Cardiac septum (tissue), 1 donor: ENCODE results near the gene ZNF18. TPM values are rescaled to one million over a fixed set of nuclear protein-coding genes. Genes with fewer than 3 reads are reported as not detected.

Source experiments
- DNase-seq: peaks from one replicate; pipeline ENCODE4 v3.0.0-alpha.2; 2020; ENCODE audit warnings: low spot score
- intact Hi-C: fragments of 100-400 bp; cut with DNase I; formaldehyde crosslinking; loops from one replicate; pipeline ENCODE4 v1.14.0; 2022
- long read RNA-seq: library from polyadenylated mRNA; unstranded; transcript quantifications from one replicate; pipeline ENCODE4 v2.0.0, GENCODE V29; 2021
- total RNA-seq: library from RNA; stranded (reverse); fragmentation: NEBNext Ultra II Directional; extraction: Animal tissue kit (Norgen Biotek cat#: 25700); gene quantifications from one replicate; pipeline ENCODE4 v1.2.1, GENCODE V29; 2021
- donor health status: DM: no; HTN: no; CAD: no.

The ZNF18 gene, protein sequence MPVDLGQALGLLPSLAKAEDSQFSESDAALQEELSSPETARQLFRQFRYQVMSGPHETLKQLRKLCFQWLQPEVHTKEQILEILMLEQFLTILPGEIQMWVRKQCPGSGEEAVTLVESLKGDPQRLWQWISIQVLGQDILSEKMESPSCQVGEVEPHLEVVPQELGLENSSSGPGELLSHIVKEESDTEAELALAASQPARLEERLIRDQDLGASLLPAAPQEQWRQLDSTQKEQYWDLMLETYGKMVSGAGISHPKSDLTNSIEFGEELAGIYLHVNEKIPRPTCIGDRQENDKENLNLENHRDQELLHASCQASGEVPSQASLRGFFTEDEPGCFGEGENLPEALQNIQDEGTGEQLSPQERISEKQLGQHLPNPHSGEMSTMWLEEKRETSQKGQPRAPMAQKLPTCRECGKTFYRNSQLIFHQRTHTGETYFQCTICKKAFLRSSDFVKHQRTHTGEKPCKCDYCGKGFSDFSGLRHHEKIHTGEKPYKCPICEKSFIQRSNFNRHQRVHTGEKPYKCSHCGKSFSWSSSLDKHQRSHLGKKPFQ
- 4.3 TPM for total RNA-seq
- long read RNA-seq, partial matches to known transcripts = 3 of 14 reads
- long read RNA-seq, other reads (novel, unspliced or antisense) = 5 of 14 reads

DNA sequence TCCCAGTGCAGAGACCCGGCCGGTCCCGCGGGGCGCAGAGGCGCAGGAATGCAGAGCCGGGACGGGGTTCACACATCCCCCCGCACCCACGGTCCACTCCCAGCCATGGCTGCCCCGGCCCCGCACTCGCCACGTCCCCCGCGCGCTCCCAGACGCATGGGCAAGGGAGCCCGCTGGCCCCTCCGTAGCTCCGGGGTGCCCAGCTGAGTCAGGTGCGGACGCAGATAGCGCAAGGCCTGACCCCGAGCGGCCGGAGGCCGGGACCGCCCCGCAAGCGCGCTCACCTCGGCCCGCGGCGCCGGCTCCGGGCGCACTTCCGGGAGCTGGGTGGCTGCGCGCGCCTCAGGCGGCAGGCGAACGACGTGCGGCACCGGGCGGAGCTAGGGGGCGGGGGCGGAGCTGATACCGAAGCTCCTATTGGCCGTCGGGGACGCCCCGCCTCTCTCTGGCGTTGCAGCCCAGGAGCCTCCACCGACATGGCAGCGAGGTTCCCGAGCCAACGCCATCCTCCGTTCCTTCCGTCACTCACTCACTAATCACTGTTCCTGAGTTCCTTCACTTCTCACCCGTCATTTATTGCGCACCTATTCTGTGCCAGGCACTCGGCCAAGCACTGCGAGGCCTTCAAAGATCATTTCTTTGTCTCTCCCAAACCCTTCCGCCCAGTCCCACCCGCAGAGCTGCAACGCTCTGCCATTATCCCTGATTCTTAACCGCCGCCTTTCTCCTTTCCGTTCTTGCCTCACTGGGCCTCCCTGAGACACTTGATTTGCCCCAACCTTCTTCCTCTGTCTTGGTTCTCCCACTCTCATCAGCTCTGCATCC lies at the start of gene ZNF18:
TSS of gene ZNF18 (minus strand) at position 329 of the 825 bp plus-strand sequence. CDS start 4,646 bp downstream, outside the sequence.
- DNase-seq = peak; percentile 99
- intact Hi-C loops = loop anchor here (2.0 kb wide), 1 partner anchor 23 kb away; the partner anchor contains the start of gene MAP2K4

DNA sequence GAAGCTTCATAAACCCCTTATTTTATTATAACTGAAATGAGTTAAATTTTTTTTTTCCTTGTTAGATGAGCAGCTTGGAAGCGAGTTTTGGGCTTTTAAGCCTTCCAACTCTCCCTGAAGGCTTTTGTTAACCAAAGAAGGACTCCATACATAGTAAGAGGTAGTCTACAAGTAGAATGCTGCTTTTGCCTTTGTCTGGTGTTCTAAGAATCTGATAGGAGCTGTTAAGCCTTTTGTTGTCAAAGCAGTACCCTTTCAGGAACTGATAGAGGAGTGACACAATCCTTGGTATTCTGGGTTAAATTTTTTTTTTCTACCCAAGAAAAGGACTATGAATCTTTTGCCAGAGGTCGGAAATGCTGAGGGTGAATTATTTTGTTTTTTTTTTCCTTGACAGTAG lies 49.5 kb upstream of the ZNF18 start:
- DNase-seq = no peak
- intact Hi-C loops = no loop called here

DNA sequence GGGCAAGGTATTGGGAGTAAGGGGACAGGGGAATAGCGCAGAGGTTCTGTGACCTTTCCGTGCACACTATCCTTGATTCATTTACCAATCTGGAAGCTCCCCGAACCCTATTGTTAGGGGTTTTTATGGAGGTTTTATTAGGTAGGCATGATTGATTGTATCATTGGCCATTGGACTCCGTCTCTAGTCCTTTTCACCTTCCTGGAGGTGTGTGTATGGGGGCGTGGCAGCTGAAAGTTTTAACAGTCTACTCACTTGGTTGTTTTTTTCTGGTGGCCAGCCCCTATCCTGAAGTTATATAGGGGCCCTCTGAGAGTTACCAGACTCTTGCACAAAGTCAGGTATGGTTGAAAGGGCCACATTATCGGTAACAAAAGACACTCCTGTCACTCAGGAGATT lies 46.4 kb upstream of the ZNF18 start:
- DNase-seq = no peak
- intact Hi-C loops = no loop called here

DNA sequence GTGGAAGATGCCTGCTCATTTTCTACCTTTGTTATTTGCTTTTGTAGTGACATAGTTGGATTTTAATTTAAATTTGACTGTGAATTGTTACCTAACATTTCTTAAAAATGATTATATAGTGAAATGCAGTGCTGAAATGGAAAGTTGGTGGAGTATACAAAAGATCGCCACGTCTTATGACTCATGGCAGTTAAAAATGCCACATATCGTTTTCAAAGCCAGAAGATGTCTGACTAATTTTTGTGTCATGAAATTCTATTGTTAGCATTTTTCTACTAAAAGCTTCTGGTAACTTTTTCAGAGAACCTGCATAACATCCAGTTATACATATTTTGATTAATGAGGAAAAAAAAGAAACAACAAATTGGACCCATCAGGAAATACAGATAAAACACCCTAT lies 44.0 kb upstream of the ZNF18 start:
- intact Hi-C loops = no loop called here
- DNase-seq = no peak

DNA sequence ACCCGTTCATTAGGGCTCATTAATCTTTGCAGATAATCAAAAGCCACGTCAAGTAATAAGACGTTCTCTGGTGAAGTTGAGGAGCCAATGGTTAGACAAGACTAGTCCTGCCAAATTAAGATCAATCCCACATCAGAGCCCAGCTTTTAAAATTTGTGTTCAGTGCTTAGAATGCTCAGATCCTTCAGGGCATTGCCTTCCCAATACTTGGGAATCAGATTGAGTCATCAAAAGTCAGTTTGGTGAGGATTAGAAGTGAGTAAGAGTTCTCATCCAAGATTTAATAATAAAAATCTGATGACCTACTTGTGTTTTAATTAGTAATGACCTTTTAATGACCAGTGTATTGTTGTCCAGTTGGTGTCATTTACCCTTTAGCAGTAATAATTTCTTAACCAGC lies 43.2 kb upstream of the ZNF18 start:
- no peak for DNase-seq
- intact Hi-C loops = no loop called here

DNA sequence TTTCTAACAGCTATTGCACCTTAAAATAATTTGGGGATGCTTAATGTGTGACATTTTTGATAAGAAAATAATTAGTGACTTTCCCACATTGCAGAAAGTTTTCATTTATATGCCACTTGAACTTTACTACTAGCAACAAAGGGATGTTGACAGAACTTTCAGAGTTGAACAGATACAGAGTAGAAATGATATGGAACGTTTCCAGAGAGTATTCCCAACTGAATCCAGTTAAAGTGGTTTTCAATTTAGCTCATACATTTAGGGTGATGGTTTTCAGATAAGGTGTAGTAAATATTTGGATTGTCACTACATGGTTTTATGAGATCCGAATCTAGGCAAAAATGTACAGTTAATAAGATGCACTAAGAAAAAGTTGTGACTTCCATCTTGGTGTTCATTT lies 40.7 kb upstream of the ZNF18 start:
- intact Hi-C loops = no loop called here
- DNase-seq = no peak

DNA sequence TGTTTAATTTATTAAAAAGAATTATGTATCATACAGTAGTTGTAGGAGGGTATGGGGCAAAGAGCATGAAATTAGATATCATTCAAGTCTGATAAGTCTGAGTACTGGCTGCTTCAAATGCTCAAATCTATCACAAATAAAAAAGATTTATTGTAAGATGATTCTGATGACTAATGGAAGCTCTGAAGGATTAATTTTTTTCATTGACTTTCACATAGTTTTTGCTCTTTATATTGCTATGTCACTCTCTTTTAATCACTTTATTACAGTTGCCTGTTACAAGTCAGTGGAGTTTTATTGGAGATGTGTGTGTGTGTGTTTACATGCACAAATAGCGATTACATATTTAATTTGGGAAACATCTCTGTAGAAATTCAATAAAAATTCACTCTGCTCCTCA lies 38.4 kb upstream of the ZNF18 start:
- DNase-seq = no peak
- intact Hi-C loops = no loop called here

DNA sequence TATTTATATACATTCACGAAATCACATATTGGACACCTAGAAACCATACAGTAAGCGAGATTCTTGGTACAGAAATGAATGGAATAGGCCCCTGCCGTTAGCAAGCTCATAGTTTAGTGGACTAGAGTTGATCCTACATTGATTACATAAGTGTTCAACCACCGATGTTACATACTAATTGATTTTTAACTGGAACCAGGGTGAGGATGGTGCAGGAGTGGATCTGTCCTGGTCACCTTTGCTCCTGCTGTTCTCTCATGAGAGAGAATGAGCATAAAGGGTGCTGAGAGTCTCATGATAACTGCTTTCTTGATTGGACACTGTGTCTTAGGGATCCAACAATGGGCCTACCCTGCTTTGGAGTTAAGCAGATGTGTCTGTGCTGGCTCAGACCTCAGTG lies 37.3 kb upstream of the ZNF18 start:
- DNase-seq = no peak
- intact Hi-C loops = no loop called here

DNA sequence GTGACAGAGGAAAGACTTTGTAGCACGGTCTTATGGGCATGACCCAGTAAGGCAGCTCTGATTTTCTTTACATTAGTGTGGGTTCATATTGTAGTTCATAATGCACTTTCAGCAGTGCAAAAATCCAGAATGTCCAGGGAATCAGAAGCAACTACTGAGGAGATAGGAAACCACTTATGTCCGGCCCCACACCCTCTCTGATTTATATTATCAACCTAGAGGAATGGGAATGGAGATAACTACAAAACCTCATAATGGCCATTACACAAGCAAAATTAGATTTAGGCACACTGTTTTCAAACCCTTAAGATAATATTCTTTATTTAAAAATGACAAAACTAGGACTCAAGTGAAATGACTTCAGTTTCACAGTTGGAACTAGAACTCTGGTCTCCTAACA lies 31.3 kb upstream of the ZNF18 start:
- DNase-seq = no peak
- intact Hi-C loops = no loop called here

DNA sequence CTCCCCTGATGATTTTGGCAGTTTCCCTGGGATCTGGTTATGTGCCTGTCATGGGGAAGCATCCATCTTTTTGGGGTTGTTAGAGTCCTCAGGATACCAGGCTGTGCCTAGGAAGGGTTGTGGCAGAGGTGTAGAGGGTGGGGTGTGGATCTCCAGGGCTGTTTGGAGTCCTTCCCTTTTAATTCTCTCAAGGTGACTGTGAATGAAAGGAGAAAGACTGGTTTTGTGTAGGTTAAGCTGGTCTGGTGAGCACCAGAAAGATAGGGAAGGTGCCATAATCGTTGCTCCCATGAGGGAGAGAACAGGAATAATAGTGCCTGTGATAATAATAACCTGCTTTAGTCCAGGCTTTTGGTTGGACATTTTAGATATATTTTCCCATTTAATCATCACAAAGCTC lies 30.4 kb upstream of the ZNF18 start:
- intact Hi-C loops = no loop called here
- DNase-seq = no peak

DNA sequence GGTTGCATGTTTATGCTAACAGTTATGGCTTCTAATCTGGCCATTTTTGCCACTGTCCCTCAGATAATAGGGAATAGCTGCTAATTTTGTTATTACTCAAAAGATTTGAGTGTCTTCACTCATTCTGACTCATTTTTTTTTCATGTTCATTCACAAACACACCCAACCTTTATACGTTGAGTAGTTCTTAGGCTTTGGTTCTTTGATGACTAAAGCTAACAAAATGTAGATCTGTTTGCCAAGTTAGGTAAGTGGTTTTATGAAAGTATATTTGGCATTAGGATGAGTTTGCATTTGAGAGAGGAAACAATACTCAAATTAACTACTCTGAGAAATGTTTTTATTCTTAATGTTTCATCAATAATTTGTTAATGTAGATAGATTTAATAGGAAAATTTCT lies 27.1 kb upstream of the ZNF18 start:
- no peak for DNase-seq
- intact Hi-C loops = no loop called here

DNA sequence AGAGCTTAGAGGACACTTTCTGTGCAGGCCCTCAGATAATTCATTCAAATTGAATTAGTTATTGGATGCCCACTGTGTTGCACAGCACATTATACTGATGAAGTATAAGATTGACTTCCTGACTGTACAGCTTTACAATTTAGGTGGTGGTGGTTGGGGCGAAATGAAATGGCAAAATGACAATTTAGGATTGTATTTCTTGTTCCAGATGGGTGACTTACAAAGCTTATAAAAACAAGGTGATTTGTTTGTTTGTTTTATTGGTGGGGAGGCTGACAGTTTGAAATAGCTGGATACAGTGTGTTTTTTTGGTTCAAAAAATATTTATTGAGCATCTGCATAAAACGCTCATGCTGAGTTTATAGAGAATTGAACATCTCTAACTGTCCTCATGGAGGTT lies 25.0 kb upstream of the ZNF18 start:
- no peak for DNase-seq
- intact Hi-C loops = no loop called here

DNA sequence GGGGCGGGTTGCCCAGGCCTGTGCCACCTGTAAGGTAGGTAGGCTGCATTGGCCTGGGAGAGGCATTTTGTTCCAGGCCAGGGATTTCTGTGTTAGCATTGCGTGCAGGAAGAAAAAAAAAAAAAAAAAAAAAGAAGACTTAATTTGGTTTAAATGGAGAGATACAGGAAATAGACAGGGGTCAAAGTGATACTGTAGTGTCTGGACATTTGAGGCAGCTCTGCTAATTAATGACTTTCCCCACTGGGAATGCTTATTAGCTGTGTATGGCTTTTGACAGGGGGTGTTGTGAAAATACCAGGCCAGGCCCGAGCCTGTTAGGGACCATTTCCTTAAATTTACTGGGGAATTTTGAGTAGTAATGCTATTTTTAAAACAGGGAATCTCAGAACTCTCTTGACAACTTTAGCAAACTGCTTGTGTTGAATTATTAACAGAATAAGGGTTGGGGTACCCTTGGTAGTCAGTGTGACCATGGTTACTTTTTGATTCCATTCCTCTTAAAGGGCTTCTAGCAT lies 24.4 kb upstream of the ZNF18 start:
- no peak for DNase-seq
- intact Hi-C loops = loop anchor here (2.0 kb wide), 1 partner anchor 25 kb away; the partner anchor contains the start of gene ZNF18

DNA sequence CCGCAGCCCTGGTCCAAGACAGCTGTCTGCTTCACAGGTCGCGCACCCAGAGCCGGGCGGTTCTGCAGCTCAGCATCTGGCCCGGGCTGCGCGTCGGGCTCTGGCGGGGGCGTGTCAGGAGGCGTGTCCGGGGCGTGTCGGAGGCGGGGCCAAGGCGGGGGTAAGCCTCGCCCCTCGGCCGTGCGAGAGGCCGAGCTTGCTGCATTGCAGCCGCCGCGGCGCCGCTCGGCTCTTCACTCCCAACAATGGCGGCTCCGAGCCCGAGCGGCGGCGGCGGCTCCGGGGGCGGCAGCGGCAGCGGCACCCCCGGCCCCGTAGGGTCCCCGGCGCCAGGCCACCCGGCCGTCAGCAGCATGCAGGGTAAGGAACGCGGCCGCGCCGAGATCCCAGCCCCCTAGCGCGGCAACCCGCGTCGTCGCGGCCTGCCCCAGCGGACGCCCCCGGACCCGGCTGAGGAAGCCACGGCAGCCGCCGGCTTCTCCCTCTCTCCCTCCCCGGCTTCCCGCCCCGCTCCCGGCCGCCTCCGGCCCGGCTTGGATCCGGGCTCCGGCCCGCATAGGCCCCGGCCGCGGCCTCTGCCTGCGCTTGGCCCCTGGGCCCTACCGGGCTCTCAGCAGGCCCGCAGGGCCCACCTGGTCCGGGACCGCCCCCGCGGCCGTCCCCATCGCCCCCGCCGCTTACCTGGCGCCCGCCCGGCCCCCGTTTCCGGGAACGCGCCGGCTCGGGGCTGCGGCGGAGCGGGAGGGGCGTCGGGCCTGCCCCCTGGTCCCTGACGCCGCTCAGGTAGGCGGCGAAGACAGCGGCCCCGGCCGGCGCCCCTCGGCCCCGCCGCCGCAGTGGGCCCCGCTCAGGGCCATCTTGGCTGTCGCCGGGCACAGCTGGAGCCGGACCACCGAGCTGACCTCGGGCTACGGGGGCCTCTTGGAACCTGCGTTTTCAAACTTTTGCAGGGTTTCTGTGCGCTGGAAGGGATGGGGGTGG lies 23.7 kb upstream of the ZNF18 start, which contains the start of gene MAP2K4:
TSS of gene MAP2K4 (plus strand) at position 236 of the 981 bp plus-strand sequence. CDS start at position 246, 10 bp downstream.
- intact Hi-C loops = loop anchor here (2.0 kb wide), 1 partner anchor 24 kb away; the partner anchor contains the start of gene ZNF18
- DNase-seq = peak; percentile 98

DNA sequence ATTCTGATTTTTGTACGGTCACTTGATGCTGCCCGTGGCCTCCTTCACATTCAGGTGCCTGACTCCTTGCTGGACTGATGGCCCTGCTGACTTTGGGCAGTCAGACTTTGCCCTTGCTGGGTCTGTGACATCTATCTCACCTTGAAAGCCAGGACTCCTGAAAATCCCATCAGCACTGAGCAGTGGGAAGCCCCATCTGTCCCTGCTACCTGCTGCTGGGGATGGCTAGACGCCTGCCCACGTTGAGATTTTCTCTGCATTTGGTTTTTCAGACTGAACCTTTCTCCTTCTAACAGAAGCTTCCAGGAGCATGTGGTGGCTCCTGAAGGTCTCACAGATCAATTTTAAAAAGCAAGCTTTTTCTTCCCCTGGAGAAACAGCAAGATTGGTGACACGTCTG lies 10.2 kb upstream of the ZNF18 start:
- no peak for DNase-seq
- intact Hi-C loops = no loop called here

DNA sequence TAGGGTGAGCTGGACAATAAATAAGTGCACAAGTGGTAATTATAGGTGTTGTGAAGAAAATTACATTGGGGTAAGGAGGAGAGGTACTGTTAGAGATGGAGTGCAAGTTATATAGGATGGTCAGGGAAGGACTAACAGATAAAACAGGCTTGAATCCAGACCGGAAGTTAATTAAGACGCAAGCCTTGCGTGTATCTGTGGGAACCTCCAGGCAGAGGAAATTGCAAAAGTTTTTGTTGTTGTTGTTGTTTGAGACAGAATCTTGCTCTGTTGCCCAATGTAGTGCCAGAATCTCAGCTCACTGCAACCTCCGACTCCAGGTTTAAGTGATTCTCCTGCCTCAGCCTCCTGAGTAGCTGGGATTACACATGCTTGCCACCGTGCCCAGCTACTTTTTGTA lies 2.4 kb upstream of the ZNF18 start:
- DNase-seq = no peak
- intact Hi-C loops = no loop called here

DNA sequence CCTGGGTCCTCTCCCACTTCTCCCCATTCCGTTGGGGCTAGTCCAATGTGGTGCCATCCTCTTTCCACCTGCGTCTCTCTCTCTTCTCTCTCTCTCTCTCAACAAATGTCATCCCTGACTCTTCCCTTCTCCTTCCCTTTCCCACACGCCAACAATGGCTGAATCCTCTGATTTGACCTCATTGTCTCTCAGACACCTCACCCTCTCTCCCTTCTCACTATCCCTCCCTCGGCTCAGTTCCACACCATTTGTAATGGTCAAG lies 628 bp upstream of the ZNF18 start:
- intact Hi-C loops = loop anchor here (2.0 kb wide), 1 partner anchor 23 kb away; the partner anchor contains the start of gene MAP2K4
- DNase-seq = no peak

DNA sequence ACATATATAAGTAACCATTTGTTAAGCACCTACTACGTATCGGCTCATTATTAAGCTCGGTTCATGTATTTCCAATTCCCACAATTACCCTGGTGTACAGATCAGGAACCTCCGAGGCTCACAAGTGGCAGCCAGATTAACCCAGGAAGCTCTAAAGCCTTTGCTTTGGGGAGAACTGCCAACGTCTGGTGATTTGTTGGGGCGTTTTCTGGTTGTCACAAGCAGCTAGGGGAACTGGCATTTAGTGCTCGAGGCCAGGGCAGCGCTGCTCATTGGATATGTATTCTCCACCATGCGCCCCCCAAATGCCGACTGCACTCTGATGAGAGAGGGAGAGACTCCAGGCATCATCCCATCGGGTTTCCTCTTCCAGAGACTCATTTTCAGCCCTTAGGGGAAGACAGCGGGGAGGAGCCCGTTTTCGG lies 541 bp downstream of the ZNF18 start:
- intact Hi-C loops = loop anchor here (2.0 kb wide), 1 partner anchor 24 kb away; the partner anchor contains the start of gene MAP2K4
- DNase-seq = peak; percentile 80

DNA sequence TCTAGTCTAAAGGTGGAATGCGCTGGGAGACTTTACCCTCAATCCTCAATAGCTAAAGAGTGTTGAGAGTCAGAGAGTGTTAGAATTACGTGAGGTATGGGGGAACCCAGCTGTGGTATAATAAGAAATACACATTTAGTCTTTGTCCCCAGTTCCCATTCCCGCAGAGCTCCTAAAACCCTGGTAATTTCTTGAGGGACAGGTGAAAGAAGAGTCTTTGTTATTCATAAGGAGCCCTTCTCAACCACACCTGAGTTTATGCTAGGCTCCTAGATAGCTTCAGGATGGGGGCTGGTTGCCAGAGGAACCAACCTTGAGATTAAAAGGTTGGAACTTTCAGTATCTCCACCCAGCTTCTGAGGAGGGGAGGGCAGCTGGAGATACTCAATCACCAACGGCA lies 5.8 kb downstream of the ZNF18 start:
- no peak for DNase-seq
- intact Hi-C loops = no loop called here
